Neutrophil (primary cell): ENCODE results near the gene PABPN1L.

Source experiments
- H3K27ac ChIP-seq: fragments of 200-600 bp; sonication (generic); 2 replicates; pipeline ENCODE4 v1.5.1; 2016; ENCODE audit warnings: mild to moderate bottlenecking, moderate library complexity
- H3K27me3 ChIP-seq: fragments of 200-600 bp; sonication (generic); 2 replicates; pipeline ENCODE4 v1.6.0; 2016; ENCODE audit warnings: mild to moderate bottlenecking
- H3K36me3 ChIP-seq: fragments of 200-600 bp; sonication (generic); 2 replicates; pipeline ENCODE4 v1.5.1; 2017
- H3K4me1 ChIP-seq, 2 experiments: fragments of 200-600 bp in 1 of 2; sonication (generic) in 1 of 2; 1 replicate in 1 of 2; 2 replicates in 1 of 2; pipeline versions ENCODE4 v1.5.1 to v1.6.1; 2013 to 2016; ENCODE audit warnings: low read depth in 1 of 2, low read length in 1 of 2, mild to moderate bottlenecking in 1 of 2, moderate library complexity in 1 of 2; ENCODE audit not compliant: control insufficient read depth in 1 of 2, insufficient read depth in 1 of 2
- H3K4me3 ChIP-seq, 2 experiments: fragments of 200-600 bp in 1 of 2; sonication (generic) in 1 of 2; 1 replicate in 1 of 2; 2 replicates in 1 of 2; pipeline ENCODE4 v1.5.1; 2013 to 2016; ENCODE audit warnings: low read depth in 1 of 2, low read length in 1 of 2, mild to moderate bottlenecking in 1 of 2, moderate library complexity in 1 of 2
- H3K9me3 ChIP-seq: fragments of 200-600 bp; sonication (generic); 2 replicates; pipeline ENCODE4 v1.5.1; 2016
- CTCF ChIP-seq: fragments of 200-600 bp; sonication (generic); IDR thresholded peaks from 2 replicates; pipeline ENCODE4 v1.5.1; 2016; ENCODE audit warnings: antibody characterized with exemption

Gene PABPN1L

GRCh38 chr16:88865742-88866141 lies 718 bp downstream of the PABPN1L start:
- no peak overlapping the region for H3K27ac ChIP-seq
- peaks cover 19% of the 10 kb centered on the region for H3K27me3 ChIP-seq
- H3K4me3 ChIP-seq, result no peak overlapping the region
- H3K36me3 ChIP-seq, result peaks cover 21% of the 10 kb centered on the region
- peaks cover 0 to 2% of the 10 kb centered on the region in 2 experiments for H3K4me1 ChIP-seq
- no peak for TF ChIP-seq CTCF
- H3K9me3 ChIP-seq, result no peaks in the 10 kb centered on the region

- no peaks in the 10 kb centered on the region for H3K9me3 ChIP-seq
- H3K4me3 ChIP-seq, result no peak overlapping the region
- peaks cover 25% of the 10 kb centered on the region for H3K36me3 ChIP-seq
- H3K4me1 ChIP-seq, result no peaks in the 10 kb centered on the region
- H3K27ac ChIP-seq, result no peak overlapping the region
- peaks cover 15% of the 10 kb centered on the region for H3K27me3 ChIP-seq
- TF ChIP-seq CTCF, result no peak
Observed at GRCh38 chr16:88865310-88865709, 1.1 kb downstream of the PABPN1L start.

- Histone ChIP-seq H3K27me3 (peaks cover 7% of the 10 kb centered on the region), H3K4me1 (peaks cover 0 to 2% of the 10 kb centered on the region in 2 experiments), H3K9me3 (no peaks in the 10 kb centered on the region), H3K27ac (no peak overlapping the region), H3K36me3 (peaks cover 31% of the 10 kb centered on the region), H3K4me3 (no peak overlapping the region)
- TF ChIP-seq CTCF, result no peak
Observed at GRCh38 chr16:88864521-88864920, 1.9 kb downstream of the PABPN1L start.

GRCh38 chr16:88864099-88864498 lies 2.4 kb downstream of the PABPN1L start:
- TF ChIP-seq CTCF, result no peak
- H3K4me3 ChIP-seq, result no peak overlapping the region
- H3K27me3 ChIP-seq, result peaks cover 3% of the 10 kb centered on the region
- H3K36me3 ChIP-seq, result peaks cover 31% of the 10 kb centered on the region
- peaks cover 2 to 6% of the 10 kb centered on the region in 2 experiments for H3K4me1 ChIP-seq
- no peaks in the 10 kb centered on the region for H3K9me3 ChIP-seq
- no peak overlapping the region for H3K27ac ChIP-seq

- TF ChIP-seq CTCF, result no peak
- Histone ChIP-seq H3K36me3 (peaks cover 31% of the 10 kb centered on the region), H3K27me3 (no peaks in the 10 kb centered on the region), H3K4me1 (peaks cover 9 to 13% of the 10 kb centered on the region in 2 experiments), H3K4me3 (no peak overlapping the region), H3K27ac (no peak overlapping the region), H3K9me3 (no peaks in the 10 kb centered on the region)
Observed at GRCh38 chr16:88863426-88863825, 3.0 kb downstream of the PABPN1L start.

- TF ChIP-seq CTCF, result no peak
- no peak overlapping the region for H3K4me3 ChIP-seq
- no peaks in the 10 kb centered on the region for H3K9me3 ChIP-seq
- H3K4me1 ChIP-seq, result peaks cover 14 to 18% of the 10 kb centered on the region in 2 experiments
- peaks cover 31% of the 10 kb centered on the region for H3K36me3 ChIP-seq
- no peaks in the 10 kb centered on the region for H3K27me3 ChIP-seq
- H3K27ac ChIP-seq, result no peak overlapping the region
Observed at GRCh38 chr16:88862968-88863367, 3.5 kb downstream of the PABPN1L start.
